NB4 (cell line): Measurements from ENCODE around the gene CFAP251.
A peak's percentile ranks its signal among the peaks of the same experiment; 100 is the strongest.

Experiments used
- DNase-seq: peaks from one replicate; pipeline ENCODE4 v3.0.0; 2010; ENCODE audit warnings: low read depth
- H3K4me3 ChIP-seq: one replicate; pipeline ENCODE4 v1.5.1; 2011; ENCODE audit warnings: mild to moderate bottlenecking, low read depth, low read length, moderate library complexity
- MYC ChIP-seq: IDR thresholded peaks from 2 replicates; pipeline ENCODE4 v1.6.1; 2011; ENCODE audit warnings: low read depth, low read length
- POLR2A ChIP-seq: IDR thresholded peaks from 2 replicates; pipeline ENCODE4 v1.6.1; 2011; ENCODE audit warnings: mild to moderate bottlenecking; ENCODE audit not compliant: insufficient read length; ENCODE audit errors: extremely low read depth
- TF ChIP-seq, protein P1 (sequence below): IDR thresholded peaks from one replicate; pipeline ENCODE4 v1.5.1; 2012; ENCODE audit warnings: low read depth, low read length
- TF ChIP-seq, protein P2 (sequence below): IDR thresholded peaks from 2 replicates; pipeline ENCODE4 v1.6.1; 2011; ENCODE audit warnings: low read depth, low read length

The CFAP251 gene

DNA sequence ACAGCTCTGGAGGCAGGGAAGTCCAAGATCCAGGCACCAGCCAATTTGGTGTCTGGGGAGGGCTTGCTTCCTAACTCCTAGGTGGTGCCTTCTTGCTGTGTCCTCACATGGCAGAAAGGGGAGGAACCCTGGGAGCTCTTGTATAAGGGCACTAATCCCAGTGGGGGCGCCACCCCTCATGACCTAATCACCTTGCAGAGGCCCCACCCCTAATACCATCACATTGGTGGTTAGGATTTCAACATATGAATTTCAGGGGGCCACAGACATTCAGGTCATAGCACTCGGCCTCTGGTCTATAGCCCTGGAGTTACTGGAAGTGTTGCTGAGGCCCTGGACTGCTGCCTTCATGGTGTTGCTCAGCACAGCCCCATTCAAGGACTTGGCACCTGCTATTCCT is 15.2 kb upstream of the CFAP251 start:
- no peak overlapping the region for H3K4me3 ChIP-seq
- TF ChIP-seq, protein P1, sequence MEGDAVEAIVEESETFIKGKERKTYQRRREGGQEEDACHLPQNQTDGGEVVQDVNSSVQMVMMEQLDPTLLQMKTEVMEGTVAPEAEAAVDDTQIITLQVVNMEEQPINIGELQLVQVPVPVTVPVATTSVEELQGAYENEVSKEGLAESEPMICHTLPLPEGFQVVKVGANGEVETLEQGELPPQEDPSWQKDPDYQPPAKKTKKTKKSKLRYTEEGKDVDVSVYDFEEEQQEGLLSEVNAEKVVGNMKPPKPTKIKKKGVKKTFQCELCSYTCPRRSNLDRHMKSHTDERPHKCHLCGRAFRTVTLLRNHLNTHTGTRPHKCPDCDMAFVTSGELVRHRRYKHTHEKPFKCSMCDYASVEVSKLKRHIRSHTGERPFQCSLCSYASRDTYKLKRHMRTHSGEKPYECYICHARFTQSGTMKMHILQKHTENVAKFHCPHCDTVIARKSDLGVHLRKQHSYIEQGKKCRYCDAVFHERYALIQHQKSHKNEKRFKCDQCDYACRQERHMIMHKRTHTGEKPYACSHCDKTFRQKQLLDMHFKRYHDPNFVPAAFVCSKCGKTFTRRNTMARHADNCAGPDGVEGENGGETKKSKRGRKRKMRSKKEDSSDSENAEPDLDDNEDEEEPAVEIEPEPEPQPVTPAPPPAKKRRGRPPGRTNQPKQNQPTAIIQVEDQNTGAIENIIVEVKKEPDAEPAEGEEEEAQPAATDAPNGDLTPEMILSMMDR = no peak
- TF ChIP-seq, protein P2, sequence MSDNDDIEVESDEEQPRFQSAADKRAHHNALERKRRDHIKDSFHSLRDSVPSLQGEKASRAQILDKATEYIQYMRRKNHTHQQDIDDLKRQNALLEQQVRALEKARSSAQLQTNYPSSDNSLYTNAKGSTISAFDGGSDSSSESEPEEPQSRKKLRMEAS = no peak
- TF ChIP-seq POLR2A = no peak
- no peak for TF ChIP-seq MYC
- DNase-seq = peak; percentile 55

DNA sequence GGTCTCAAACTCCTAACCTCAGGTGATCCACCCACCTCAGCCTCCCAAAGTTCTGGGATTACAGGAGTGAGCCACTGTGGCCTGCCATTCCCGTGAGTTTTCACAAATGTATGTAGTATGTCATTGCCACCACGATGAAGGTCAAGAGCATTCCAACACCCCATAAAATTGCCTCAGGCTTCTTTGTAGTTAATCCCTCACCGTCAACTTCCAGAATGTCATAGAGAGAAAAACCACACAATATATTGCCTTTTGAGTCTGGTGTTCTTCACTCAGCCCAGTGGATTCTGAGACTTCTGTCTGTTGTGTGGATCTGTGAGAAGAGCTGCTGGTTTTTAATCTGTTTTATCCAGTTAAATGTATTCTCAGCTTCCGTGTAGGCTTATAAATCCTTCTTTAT is 12.6 kb upstream of the CFAP251 start:
- H3K4me3 ChIP-seq = no peak overlapping the region
- no peak for DNase-seq
- TF ChIP-seq POLR2A (no peak), MYC (no peak)
- TF ChIP-seq, protein P2 = no peak
- TF ChIP-seq, protein P1 = no peak

DNA sequence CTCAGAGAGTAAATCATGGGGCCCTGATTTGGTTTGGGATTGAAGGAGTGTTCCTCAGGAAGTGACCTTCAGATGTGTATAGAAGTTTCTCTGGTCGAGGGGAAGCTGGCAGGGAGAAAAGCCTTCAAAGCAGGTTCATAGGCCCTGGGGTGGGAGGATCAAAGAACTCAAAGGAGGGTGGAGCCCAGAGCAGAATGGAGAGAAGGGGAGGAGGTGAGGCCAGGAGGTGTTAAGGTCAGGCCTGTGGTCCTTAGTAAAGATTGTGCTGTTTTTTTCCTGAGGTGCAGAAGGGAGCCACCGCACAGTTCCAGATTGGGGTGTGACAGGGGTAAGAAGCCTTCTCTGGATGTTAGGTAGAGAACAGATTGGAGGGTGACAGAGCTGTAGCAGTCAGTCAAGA is 9.7 kb upstream of the CFAP251 start:
- TF ChIP-seq, protein P2 = no peak
- TF ChIP-seq MYC (no peak), POLR2A (no peak)
- TF ChIP-seq, protein P1 = no peak
- no peak overlapping the region for H3K4me3 ChIP-seq
- DNase-seq = no peak

DNA sequence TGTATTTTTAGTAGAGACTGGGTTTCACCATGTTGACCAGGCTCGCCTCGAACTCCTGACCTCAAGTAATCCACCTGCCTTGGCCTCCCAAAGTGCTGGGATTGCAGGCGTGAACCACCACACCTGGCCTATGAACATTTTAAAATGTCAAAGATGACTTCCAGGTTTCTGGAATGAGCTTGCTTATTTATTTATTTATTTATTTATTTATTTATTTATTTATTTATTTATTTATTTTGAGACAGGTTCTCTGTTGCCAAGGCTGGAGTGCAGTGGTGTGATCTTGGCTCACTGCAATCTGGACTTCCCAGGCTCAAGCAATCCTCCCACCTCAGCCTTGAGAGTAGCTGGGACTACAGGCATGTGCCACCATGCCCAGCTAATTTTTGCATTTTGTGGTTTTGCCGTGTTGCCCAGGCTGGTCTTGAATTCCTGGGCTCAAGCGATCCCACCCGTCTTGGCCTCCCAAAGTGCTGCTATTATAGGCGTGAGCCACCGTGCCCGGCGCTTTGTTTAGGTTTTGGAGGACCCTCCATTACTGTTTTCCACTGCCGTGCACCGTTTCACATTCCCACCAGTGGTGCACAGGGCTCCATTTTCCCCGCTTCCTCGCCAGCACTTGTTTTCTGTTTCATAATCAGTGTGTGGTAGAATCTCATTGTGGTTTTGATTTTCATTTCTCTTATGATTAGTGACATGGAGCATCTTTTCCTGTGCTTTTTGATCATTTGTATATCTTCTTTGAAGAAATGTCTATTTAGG is 6.4 kb upstream of the CFAP251 start:
- TF ChIP-seq, protein P1 = no peak
- TF ChIP-seq, protein P2 = no peak
- TF ChIP-seq POLR2A (no peak), MYC (no peak)
- DNase-seq = no peak
- no peak overlapping the region for H3K4me3 ChIP-seq

DNA sequence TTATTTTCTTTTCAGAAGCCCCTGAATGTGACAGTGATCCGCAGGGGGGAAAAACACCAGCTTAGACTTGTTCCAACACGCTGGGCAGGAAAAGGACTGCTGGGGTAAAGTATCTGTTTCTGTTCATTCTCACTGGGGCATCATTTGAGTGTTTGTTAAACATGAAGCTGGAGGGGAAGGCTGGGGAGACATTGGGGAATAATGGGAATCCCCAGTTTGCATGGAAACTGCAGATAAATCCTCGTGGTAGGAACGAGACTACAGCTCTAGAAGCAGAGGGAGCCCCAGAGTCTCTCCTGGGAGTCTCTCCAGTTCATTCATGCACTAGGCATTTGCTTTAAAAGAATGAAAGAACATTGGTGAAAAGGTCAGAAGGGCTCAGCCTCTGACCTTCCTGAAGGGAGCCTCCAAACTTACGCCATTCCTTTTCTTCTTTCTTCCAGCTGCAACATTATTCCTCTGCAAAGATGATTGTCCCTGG is 2.5 kb upstream of the CFAP251 start:
- TF ChIP-seq, protein P1 = no peak
- TF ChIP-seq MYC (no peak), POLR2A (no peak)
- TF ChIP-seq, protein P2 = no peak
- DNase-seq = no peak
- no peak overlapping the region for H3K4me3 ChIP-seq
